ENCODE results near the gene CLEC4A. TPM values are rescaled to one million over a fixed set of nuclear protein-coding genes. Genes with fewer than 3 reads are reported as not detected.
"Not testable (repeated sequence)": the region's sequence is repeated elsewhere in the genome, so short reads cannot be mapped to it uniquely, and the experiment has no call there.

The CLEC4A gene
- total and polyA plus RNA-seq, 2 of the 13 experiments (the other 11 are each of a cell fraction or from before 2014, with no cell fraction given), result 0.55 TPM; not detected in 1

DNA sequence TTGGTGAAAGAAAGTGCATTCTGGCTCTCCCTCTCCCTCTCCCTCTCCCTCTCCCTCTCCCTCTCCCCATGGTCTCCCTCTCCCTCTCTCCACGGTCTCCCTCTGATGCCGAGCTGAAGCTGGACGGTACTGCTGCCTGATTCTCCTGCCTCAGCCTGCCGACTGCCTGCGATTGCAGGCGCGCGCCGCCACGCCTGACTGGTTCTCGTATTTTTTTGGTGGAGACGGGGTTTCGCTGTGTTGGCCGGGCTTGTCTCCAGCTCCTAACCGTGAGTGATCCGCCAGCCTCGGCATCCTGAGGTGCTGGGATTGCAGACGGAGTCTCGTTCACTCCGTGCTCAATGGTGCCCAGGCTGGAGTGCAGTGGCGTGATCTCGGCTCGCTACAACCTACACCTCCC is 59.9 kb downstream of the CLEC4A start:
- BruUV-seq (replicated peaks); H2AFZ ChIP-seq (ENCODE audit: low read length); POLR2A ChIA-PET; in situ Hi-C loops (cut with HindIII; ENCODE audit: extremely low pct_ligation_motif_present, low pct_unique_long_range_greater_than_20kb); H3K9me3 ChIP-seq (ENCODE audit: low read length); CTCF ChIA-PET (ENCODE audit: low intra/inter-chr PET ratio, low total read pairs); H3K27ac ChIP-seq (ENCODE audit: extremely low read length, insufficient read depth, low read length); H3K4me3 ChIP-seq (replicated peaks in 1 of 3; ENCODE audit: insufficient read depth in 1 of 3, low read depth in 2 of 3, low read length in 3 of 3); FAIRE-seq; H3K4me1 ChIP-seq (ENCODE audit: insufficient read depth, low read length); H4K20me1 ChIP-seq (ENCODE audit: insufficient read depth, low read length); H3K79me2 ChIP-seq (ENCODE audit: insufficient read depth, low read length); H3K9ac ChIP-seq (ENCODE audit: insufficient read depth, low read depth, low read length); DNase-seq (ENCODE audit: low spot score); intact Hi-C loops (cut with micrococcal nuclease; ENCODE audit: unreplicated experiment); ATAC-seq; H3K36me3 ChIP-seq (replicated peaks in 1 of 2; ENCODE audit: control insufficient read depth in 1 of 2, insufficient read depth in 2 of 2, low read length in 2 of 2); H3K4me2 ChIP-seq (ENCODE audit: low read depth, low read length); H3K27me3 ChIP-seq (ENCODE audit: control insufficient read depth in 1 of 2, insufficient read depth in 2 of 2, low read length in 2 of 2): not testable (repeated sequence)
- 88% methylated on average over 23 of the region's 23 CpGs for WGBS (ENCODE audit: low lambda C conversion rate)

DNA sequence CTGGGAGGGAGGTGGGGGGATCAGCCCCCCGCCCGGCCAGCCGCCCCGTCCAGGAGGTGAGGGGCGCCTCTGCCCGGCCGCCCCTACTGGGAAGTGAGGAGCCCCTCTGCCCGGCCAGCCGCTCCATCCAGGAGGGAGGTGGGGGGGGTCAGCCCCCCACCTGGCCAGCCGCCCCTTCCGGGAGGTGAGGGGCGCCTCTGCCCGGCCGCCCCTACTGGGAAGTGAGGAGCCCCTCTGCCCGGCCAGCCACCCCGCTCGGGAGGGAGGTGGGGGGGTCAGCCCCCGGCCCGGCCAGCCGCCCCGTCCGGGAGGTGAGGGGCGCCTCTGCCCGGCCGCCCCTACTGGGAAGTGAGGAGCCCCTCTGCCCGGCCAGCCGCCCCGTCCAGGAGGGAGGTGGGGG is 60.8 kb downstream of the CLEC4A start:
- FAIRE-seq; in situ Hi-C loops (cut with HindIII; ENCODE audit: extremely low pct_ligation_motif_present, low pct_unique_long_range_greater_than_20kb): not testable (repeated sequence)

DNA sequence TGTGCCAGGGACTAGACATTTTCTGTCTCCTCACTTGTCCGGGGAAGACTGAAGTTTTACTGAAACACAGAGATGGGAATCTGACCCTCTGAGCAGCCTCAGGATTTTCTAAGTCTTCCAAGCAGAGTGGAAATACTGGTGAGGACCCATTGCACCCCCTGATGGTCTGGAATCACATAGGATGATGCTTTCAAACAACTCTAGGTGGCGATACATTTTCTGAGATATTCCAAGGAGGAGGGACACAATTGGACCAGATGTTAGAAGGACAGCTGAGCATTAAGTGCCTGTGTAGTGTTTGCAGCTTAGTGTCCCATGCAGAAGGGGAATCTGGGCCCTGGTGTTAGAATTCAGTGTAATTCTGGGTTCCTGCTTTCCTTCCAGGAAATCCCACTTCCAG is 64.7 kb downstream of the CLEC4A start:
- in situ Hi-C loops (cut with HindIII; ENCODE audit: extremely low pct_ligation_motif_present, low pct_unique_long_range_greater_than_20kb); DNase-seq (ENCODE audit: low spot score); intact Hi-C loops (cut with micrococcal nuclease; ENCODE audit: unreplicated experiment); H3K27ac ChIP-seq (ENCODE audit: extremely low read length, insufficient read depth, low read length); BruUV-seq (replicated peaks); H3K4me2 ChIP-seq (ENCODE audit: low read depth, low read length); FAIRE-seq; H3K4me3 ChIP-seq (replicated peaks in 1 of 3; ENCODE audit: insufficient read depth in 1 of 3, low read depth in 2 of 3, low read length in 3 of 3); H3K79me2 ChIP-seq (ENCODE audit: insufficient read depth, low read length); H3K9ac ChIP-seq (ENCODE audit: insufficient read depth, low read depth, low read length); ATAC-seq; CTCF ChIA-PET (ENCODE audit: low intra/inter-chr PET ratio, low total read pairs); H3K4me1 ChIP-seq (ENCODE audit: insufficient read depth, low read length); H2AFZ ChIP-seq (ENCODE audit: low read length); H4K20me1 ChIP-seq (ENCODE audit: insufficient read depth, low read length); H3K9me3 ChIP-seq (ENCODE audit: low read length); H3K27me3 ChIP-seq (ENCODE audit: control insufficient read depth in 1 of 2, insufficient read depth in 2 of 2, low read length in 2 of 2); POLR2A ChIA-PET; H3K36me3 ChIP-seq (replicated peaks in 1 of 2; ENCODE audit: control insufficient read depth in 1 of 2, insufficient read depth in 2 of 2, low read length in 2 of 2): not testable (repeated sequence)
- 14% methylated on average over 2 of the region's 2 CpGs for WGBS (ENCODE audit: low lambda C conversion rate)

More for the DNA sequence above, 60.8 kb downstream of the CLEC4A start:
- CTCF ChIA-PET (ENCODE audit: low intra/inter-chr PET ratio, low total read pairs); H3K4me2 ChIP-seq (ENCODE audit: low read depth, low read length); intact Hi-C loops (cut with micrococcal nuclease; ENCODE audit: unreplicated experiment); POLR2A ChIA-PET; H3K9ac ChIP-seq (ENCODE audit: insufficient read depth, low read depth, low read length); H3K79me2 ChIP-seq (ENCODE audit: insufficient read depth, low read length); DNase-seq (ENCODE audit: low spot score); H3K4me1 ChIP-seq (ENCODE audit: insufficient read depth, low read length); H4K20me1 ChIP-seq (ENCODE audit: insufficient read depth, low read length); H2AFZ ChIP-seq (ENCODE audit: low read length); H3K27me3 ChIP-seq (ENCODE audit: control insufficient read depth in 1 of 2, insufficient read depth in 2 of 2, low read length in 2 of 2); H3K4me3 ChIP-seq (replicated peaks in 1 of 3; ENCODE audit: insufficient read depth in 1 of 3, low read depth in 2 of 3, low read length in 3 of 3); H3K27ac ChIP-seq (ENCODE audit: extremely low read length, insufficient read depth, low read length); ATAC-seq; H3K9me3 ChIP-seq (ENCODE audit: low read length); H3K36me3 ChIP-seq (replicated peaks in 1 of 2; ENCODE audit: control insufficient read depth in 1 of 2, insufficient read depth in 2 of 2, low read length in 2 of 2); BruUV-seq (replicated peaks): not testable (repeated sequence)
- WGBS (ENCODE audit: low lambda C conversion rate), result 94% methylated on average over 6 of the region's 28 CpGs

Other genes starting within 250 kb of the CLEC4A start
- 22.6 and 39.3 TPM in 2 replicates for gene SLC2A3, start 187.4 kb upstream of the CLEC4A start, total RNA-seq (2016; rRNA removed; fragmentation: Illumina TruSeq; extraction: Trizol)
- 282 and 580 TPM in 2 replicates for gene SLC2A3, start 187.4 kb upstream of the CLEC4A start, polyA plus RNA-seq (2011; rRNA removed)
- 2.2 and 3.0 TPM in 2 replicates for gene FOXJ2, start 90.9 kb upstream of the CLEC4A start, total RNA-seq (2016; rRNA removed; fragmentation: Illumina TruSeq; extraction: Trizol)
- gene FOXJ2, start 90.9 kb upstream of the CLEC4A start, polyA plus RNA-seq (2011; rRNA removed), result 2.4 and 2.9 TPM in 2 replicates
- gene C3AR1, start 57.3 kb upstream of the CLEC4A start, total RNA-seq (2016; rRNA removed; fragmentation: Illumina TruSeq; extraction: Trizol), result not detected in 2 replicates
- gene C3AR1, start 57.3 kb upstream of the CLEC4A start, polyA plus RNA-seq (2011; rRNA removed), result not detected in 2 replicates
- gene NECAP1, start 41.3 kb upstream of the CLEC4A start, total RNA-seq (2016; rRNA removed; fragmentation: Illumina TruSeq; extraction: Trizol), result 28.4 and 33.8 TPM in 2 replicates
- 17.7 and 24.4 TPM in 2 replicates for gene NECAP1, start 41.3 kb upstream of the CLEC4A start, polyA plus RNA-seq (2011; rRNA removed)
- not detected in 2 replicates for gene ZNF705A, start 33.4 kb downstream of the CLEC4A start, total RNA-seq (2016; rRNA removed; fragmentation: Illumina TruSeq; extraction: Trizol)
- gene ZNF705A, start 33.4 kb downstream of the CLEC4A start, polyA plus RNA-seq (2011; rRNA removed), result not detected in 2 replicates
- gene FAM90A1, start 104.0 kb downstream of the CLEC4A start, total RNA-seq (2016; rRNA removed; fragmentation: Illumina TruSeq; extraction: Trizol), result not detected in 2 replicates
- gene FAM90A1, start 104.0 kb downstream of the CLEC4A start, polyA plus RNA-seq (2011; rRNA removed), result not detected in 2 replicates